ENCODE measurements around the gene SWAP70. TPM values are rescaled to one million over a fixed set of nuclear protein-coding genes. Genes with fewer than 3 reads are reported as not detected.

SWAP70 gene
- polyA plus RNA-seq, 3 donors: 10.9 to 26.4 (median 13.8) TPM

- Mint-ChIP-seq H3K27me3 (ENCODE audit: low read depth in 3 of 3) (no peaks in the 10 kb centered on the region), H3K27ac (peak overlapping the region in 1 of 7 donors; percentile 32), H3K9me3 (no peaks in the 10 kb centered on the region), H3K4me1 (no peaks in the 10 kb centered on the region), H3K4me3 (no peak overlapping the region), H3K36me3 (peaks cover 61 to 62% of the 10 kb centered on the region in 2 donors)
- Histone ChIP-seq H3K27me3 (ENCODE audit: control insufficient read depth in 2 of 2, insufficient read depth in 2 of 2, low read length in 2 of 2) (no peaks in the 10 kb centered on the region), H3K36me3 (replicated peaks in 1 of 2; ENCODE audit: control insufficient read depth in 1 of 2, insufficient read depth in 2 of 2, low read length in 2 of 2) (peaks cover 30 to 72% of the 10 kb centered on the region in 2 donors), H3K4me1 (ENCODE audit: control insufficient read depth in 1 of 2, insufficient read depth in 2 of 2, low read length in 2 of 2) (no peaks in the 10 kb centered on the region), H2AFZ (ENCODE audit: insufficient read depth, low read depth, low read length, poor library complexity, severe bottlenecking) (no peak overlapping the region), H3K9me3 (replicated peaks in 1 of 2; ENCODE audit: control insufficient read depth in 1 of 2, insufficient read depth in 1 of 2, low read length in 2 of 2) (no peaks in the 10 kb centered on the region), H3K4me3 (replicated peaks in 1 of 3; ENCODE audit: low read depth in 2 of 3, low read length in 3 of 3) (no peak overlapping the region), H3K4me2 (replicated peaks; ENCODE audit: extremely low read depth, low read length, poor library complexity, severe bottlenecking) (no peak overlapping the region), H4K20me1 (ENCODE audit: insufficient read depth, low read length) (no peaks in the 10 kb centered on the region), H3K79me2 (ENCODE audit: insufficient read depth, low read length) (no peaks in the 10 kb centered on the region), H3K27ac (ENCODE audit: low read depth in 1 of 2, low read length in 2 of 2) (no peak overlapping the region), H3K9ac (ENCODE audit: insufficient read depth, low read length, poor library complexity, severe bottlenecking) (no peak overlapping the region)
- no CpG with 5 or more reads among the region's 1 CpG for WGBS (ENCODE audit: insufficient coverage)
- no peak for DNase-seq
- no peak for TF ChIP-seq CTCF (IDR thresholded peaks at IDR 0.05)
- intact Hi-C loops (cut with micrococcal nuclease): no loop called here
Observed at GRCh38 chr11:9776203-9776602, 112.3 kb downstream of the SWAP70 start.

- Histone ChIP-seq H3K4me2 (replicated peaks; ENCODE audit: extremely low read depth, low read length, poor library complexity, severe bottlenecking) (no peak overlapping the region), H2AFZ (ENCODE audit: insufficient read depth, low read depth, low read length, poor library complexity, severe bottlenecking) (no peak overlapping the region), H3K27ac (ENCODE audit: low read depth in 1 of 2, low read length in 2 of 2) (no peak overlapping the region), H3K9ac (ENCODE audit: insufficient read depth, low read length, poor library complexity, severe bottlenecking) (no peak overlapping the region), H3K4me1 (ENCODE audit: control insufficient read depth in 1 of 2, insufficient read depth in 2 of 2, low read length in 2 of 2) (no peaks in the 10 kb centered on the region), H3K27me3 (ENCODE audit: control insufficient read depth in 2 of 2, insufficient read depth in 2 of 2, low read length in 2 of 2) (no peaks in the 10 kb centered on the region), H4K20me1 (ENCODE audit: insufficient read depth, low read length) (no peaks in the 10 kb centered on the region), H3K36me3 (replicated peaks in 1 of 2; ENCODE audit: control insufficient read depth in 1 of 2, insufficient read depth in 2 of 2, low read length in 2 of 2) (peaks cover 39 to 81% of the 10 kb centered on the region in 2 donors), H3K4me3 (replicated peaks in 1 of 3; ENCODE audit: low read depth in 2 of 3, low read length in 3 of 3) (no peak overlapping the region), H3K79me2 (ENCODE audit: insufficient read depth, low read length) (no peaks in the 10 kb centered on the region), H3K9me3 (replicated peaks in 1 of 2; ENCODE audit: control insufficient read depth in 1 of 2, insufficient read depth in 1 of 2, low read length in 2 of 2) (no peaks in the 10 kb centered on the region)
- no peaks in the 10 kb centered on the region for H3K9me3 Mint-ChIP-seq
- TF ChIP-seq CTCF (IDR thresholded peaks at IDR 0.05): no peak
- no peak overlapping the region for H3K27ac Mint-ChIP-seq
- no peaks in the 10 kb centered on the region for H3K4me1 Mint-ChIP-seq
- peaks cover 65 to 66% of the 10 kb centered on the region in 2 donors for H3K36me3 Mint-ChIP-seq
- DNase-seq: no peak
- intact Hi-C loops (cut with micrococcal nuclease): no loop called here
- H3K4me3 Mint-ChIP-seq: no peak overlapping the region
- H3K27me3 Mint-ChIP-seq (ENCODE audit: low read depth in 3 of 3): no peaks in the 10 kb centered on the region
- WGBS (ENCODE audit: insufficient coverage): no CpG with 5 or more reads among the region's 2 CpGs
Observed at GRCh38 chr11:9777066-9777465, 113.2 kb downstream of the SWAP70 start.

Data from CD14-positive monocyte (primary cell).